Keratinocyte (primary cell): ENCODE data around the gene MIS18A. TPM values are rescaled to one million over a fixed set of nuclear protein-coding genes. Genes with fewer than 3 reads are reported as not detected.

Experiments used
- DNase-seq: peaks from one replicate; pipeline ENCODE4 v3.0.0-alpha.2; 2011; ENCODE audit warnings: low read depth, missing footprints, low spot score
- FAIRE-seq: peaks from 2 replicates; lab custom pipeline; 2011; peaks lifted over from hg19 to GRCh38; lab: Jason Lieb, UNC
- H2AFZ ChIP-seq: 2 replicates; pipeline ENCODE4 v1.6.0; 2012; ENCODE audit warnings: low read length, control low read depth, inconsistent platforms; ENCODE audit not compliant: control insufficient read depth
- H3K27ac ChIP-seq: 2 replicates; pipeline ENCODE4 v1.5.1; 2011; ENCODE audit warnings: low read length; ENCODE audit not compliant: control insufficient read depth, insufficient read depth
- H3K27me3 ChIP-seq: 3 replicates; pipeline ENCODE4 v1.6.0; 2011; ENCODE audit warnings: low read length; ENCODE audit not compliant: control insufficient read depth, insufficient read depth; ENCODE audit errors: extremely low read depth
- H3K36me3 ChIP-seq, 2 experiments: 2 replicates in 1 of 2; 3 replicates in 1 of 2; pipeline ENCODE4 v1.5.1; 2011; ENCODE audit warnings: low read length in 2 of 2, mild to moderate bottlenecking in 1 of 2; ENCODE audit not compliant: control insufficient read depth in 2 of 2, insufficient read depth in 2 of 2; ENCODE audit errors: extremely low read depth in 1 of 2
- H3K4me1 ChIP-seq: 3 replicates; pipeline ENCODE4 v1.5.1; 2011; ENCODE audit warnings: low read length; ENCODE audit not compliant: control insufficient read depth, insufficient read depth; ENCODE audit errors: extremely low read depth
- H3K4me2 ChIP-seq: 3 replicates; pipeline ENCODE4 v1.6.0; 2011; ENCODE audit warnings: low read depth, low read length; ENCODE audit not compliant: control insufficient read depth, insufficient read depth; ENCODE audit errors: extremely low read depth
- H3K4me3 ChIP-seq, 3 experiments: fragments of 200-600 bp in 1 of 3; sonication (generic) in 1 of 3; 2 replicates in 2 of 3; 3 replicates in 1 of 3; pipeline ENCODE4 v1.5.1; 2011 to 2016; ENCODE audit warnings: low read length in 3 of 3, mild to moderate bottlenecking in 3 of 3, control low read depth in 2 of 3, inconsistent platforms in 1 of 3, low read depth in 1 of 3, mixed read lengths in 1 of 3, mixed run types in 1 of 3, moderate library complexity in 1 of 3; ENCODE audit not compliant: control insufficient read depth in 2 of 3, insufficient read depth in 2 of 3; ENCODE audit errors: extremely low read depth in 1 of 3
- H3K79me2 ChIP-seq: 2 replicates; pipeline ENCODE4 v1.6.0; 2012; ENCODE audit warnings: low read length; ENCODE audit not compliant: control insufficient read depth, insufficient read depth
- H3K9ac ChIP-seq: 3 replicates; pipeline ENCODE4 v1.6.0; 2011; ENCODE audit warnings: low read length; ENCODE audit not compliant: control insufficient read depth, insufficient read depth; ENCODE audit errors: extremely low read depth
- H3K9me1 ChIP-seq: 3 replicates; pipeline ENCODE4 v1.6.0; 2011; ENCODE audit warnings: low read length; ENCODE audit not compliant: control insufficient read depth, insufficient read depth; ENCODE audit errors: extremely low read depth
- H3K9me3 ChIP-seq: 2 replicates; pipeline ENCODE4 v1.5.1; 2012; ENCODE audit warnings: low read depth, low read length; ENCODE audit not compliant: control insufficient read depth
- H4K20me1 ChIP-seq: 3 replicates; pipeline ENCODE4 v1.6.0; 2011; ENCODE audit warnings: low read length; ENCODE audit not compliant: control insufficient read depth, insufficient read depth; ENCODE audit errors: extremely low read depth
- CTCF ChIP-seq, 3 experiments: IDR thresholded peaks in 1 of 3; conservative IDR thresholded peaks in 1 of 3; optimal IDR thresholded peaks in 1 of 3; 2 replicates in 2 of 3; 3 replicates in 1 of 3; pipeline versions ENCODE3 to v1.5.1; 2011; ENCODE audit warnings: low read length in 3 of 3, mild to moderate bottlenecking in 3 of 3, moderate library complexity in 2 of 3, control low read depth in 1 of 3, inconsistent platforms in 1 of 3; ENCODE audit not compliant: insufficient read depth in 2 of 3; ENCODE audit errors: extremely low read depth in 1 of 3
- EZH2 ChIP-seq: IDR thresholded peaks from one replicate; pipeline ENCODE4 v1.6.1; 2012; ENCODE audit warnings: inconsistent platforms, mild to moderate bottlenecking, low read length, moderate library complexity
- dilution Hi-C: fragments of 300-500 bp; cut with MboI; formaldehyde crosslinking; loops from one replicate; pipeline ENCODE4 v1.7.0; 2020; ENCODE audit warnings: low sequenced_read_pairs; ENCODE audit not compliant: extremely low pct_ligation_motif_present
- polyA minus RNA-seq, 3 experiments: library from RNA; depleted of rRNA, polyadenylated mRNA; stranded (reverse); fragments of >200 nt; gene quantifications; 1 replicate in 1 of 3; 2 replicates in 1 of 3; 3 replicates in 1 of 3; pipeline ENCODE4 v1.2.3, GENCODE V29; 2011
- polyA plus RNA-seq, 5 experiments: library from polyadenylated mRNA; depleted of rRNA in 3 of 5; stranded (reverse) in 3 of 5; stranded (forward) in 1 of 5; unstranded in 1 of 5; fragments of >200 nt; gene quantifications; 1 replicate in 1 of 5; 2 replicates in 3 of 5; 3 replicates in 1 of 5; pipeline versions ENCODE4 v1.2.1 to v1.2.3, GENCODE V29; 2011 to 2012; ENCODE audit warnings: missing spikeins in 2 of 5, low read depth in 1 of 5, low replicate concordance in 1 of 5

Gene MIS18A
- polyA plus RNA-seq: 6.6 to 12.1 TPM (median 11.8 TPM) in 3 replicates
- polyA plus RNA-seq (2011; ENCODE audit: low read depth): 3.3 TPM
- 6.8 and 7.1 TPM in 2 replicates for polyA plus RNA-seq (2011; cell fraction: cytosol; rRNA removed)
- 4.8 and 7.7 TPM in 2 replicates for polyA plus RNA-seq (2011; cell fraction: nucleus; rRNA removed)
- polyA plus RNA-seq (2012; ENCODE audit: low replicate concordance): 5.1 and 12.1 TPM in 2 replicates
- polyA minus RNA-seq: 0.46 to 4.0 TPM (median 1.5 TPM) in 3 replicates
- polyA minus RNA-seq (2011; cell fraction: cytosol; rRNA and poly(A)+ RNA removed): 6.1 TPM
- polyA minus RNA-seq (2011; cell fraction: nucleus; rRNA and poly(A)+ RNA removed): 1.8 and 2.8 TPM in 2 replicates

GRCh38 chr21:32278518-32279376, at the start of gene MIS18A:
MIS18A (minus strand) TSS chr21:32279049; CDS start chr21:32279014, 35 bp downstream.
- TF ChIP-seq EZH2 (no peak), CTCF (optimal IDR thresholded peaks at IDR 0.05 in 1 of 3, IDR thresholded peaks at IDR 0.05 in 1 of 3, conservative IDR thresholded peaks at IDR 0.05 in 1 of 3; ENCODE audit: extremely low read depth in 1 of 3, insufficient read depth in 2 of 3, low read length in 3 of 3) (no peak)
- Histone ChIP-seq H3K9me3 (no peaks in the 10 kb centered on the region), H3K4me3 (peak within 1 kb of the TSS; percentile 81 to 97 (median 88)), H3K79me2 (peaks cover 13% of the 10 kb centered on the region), H3K36me3 (peaks cover 0 to 3% of the 10 kb centered on the region in 2 experiments), H3K27me3 (no peaks in the 10 kb centered on the region), H4K20me1 (no peaks in the 10 kb centered on the region), H3K4me1 (peaks cover 12% of the 10 kb centered on the region), H3K9ac (peak within 1 kb of the TSS; percentile 83), H3K4me2 (peak within 1 kb of the TSS; percentile 91), H3K9me1 (no peaks in the 10 kb centered on the region), H2AFZ (peak within 1 kb of the TSS; percentile 99), H3K27ac (peak within 1 kb of the TSS; percentile 79)
- DNase-seq (peak; percentile 97), FAIRE-seq (peak; percentile 78)
- dilution Hi-C loops: no loop called here

GRCh38 chr21:32328595-32328994, 49.7 kb upstream of the MIS18A start:
- no peak for DNase-seq
- H2AFZ ChIP-seq: no peak overlapping the region
- no peak overlapping the region for H3K4me3 ChIP-seq
- TF ChIP-seq CTCF (optimal IDR thresholded peaks at IDR 0.05 in 1 of 3, IDR thresholded peaks at IDR 0.05 in 1 of 3, conservative IDR thresholded peaks at IDR 0.05 in 1 of 3; ENCODE audit: extremely low read depth in 1 of 3, insufficient read depth in 2 of 3, low read length in 3 of 3) (no peak), EZH2 (no peak)
- no peaks in the 10 kb centered on the region for H3K9me1 ChIP-seq
- no peak for FAIRE-seq
- no peak overlapping the region for H3K4me2 ChIP-seq
- peaks cover 38 to 52% of the 10 kb centered on the region in 2 experiments for H3K36me3 ChIP-seq
- H3K9ac ChIP-seq: no peak overlapping the region
- no peaks in the 10 kb centered on the region for H3K27me3 ChIP-seq
- H3K9me3 ChIP-seq: no peaks in the 10 kb centered on the region
- H3K4me1 ChIP-seq: no peaks in the 10 kb centered on the region
- dilution Hi-C loops: no loop called here
- no peaks in the 10 kb centered on the region for H4K20me1 ChIP-seq
- no peaks in the 10 kb centered on the region for H3K79me2 ChIP-seq
- H3K27ac ChIP-seq: no peak overlapping the region
